DND-41 (cell line): ENCODE results near the gene PDPK1.

Experiments
- ATAC-seq: fragments of 200-7000 bp; cut with Tn5 transposase; 3 replicates; pipeline ENCODE4 v1.9.1; 2021; ENCODE audit warnings: low read depth; ENCODE audit not compliant: insufficient read depth
- DNase-seq: peaks from one replicate; pipeline ENCODE4 v3.0.0-alpha.2; 2020
- H2AFZ ChIP-seq: 2 replicates; pipeline ENCODE4 v1.6.0; 2012; ENCODE audit warnings: low read depth, low read length
- H3K27ac ChIP-seq: 2 replicates; pipeline ENCODE4 v1.5.1; 2012; ENCODE audit warnings: low read length, inconsistent platforms
- H3K27me3 ChIP-seq: fragments of 200-600 bp; sonication (generic); 2 replicates; pipeline ENCODE4 v1.6.0; 2012; ENCODE audit warnings: low read length, mild to moderate bottlenecking, inconsistent platforms; ENCODE audit not compliant: insufficient read depth, poor library complexity
- H3K36me3 ChIP-seq: 2 replicates; pipeline ENCODE4 v1.5.1; 2012; ENCODE audit warnings: low read length, inconsistent platforms; ENCODE audit not compliant: insufficient read depth
- H3K4me1 ChIP-seq: 2 replicates; pipeline ENCODE4 v1.5.1; 2012; ENCODE audit warnings: mild to moderate bottlenecking, low read length; ENCODE audit not compliant: insufficient read depth
- H3K4me2 ChIP-seq: 2 replicates; pipeline ENCODE4 v1.6.0; 2012; ENCODE audit warnings: mild to moderate bottlenecking, moderate library complexity, low read length, inconsistent platforms; ENCODE audit not compliant: insufficient read depth
- H3K4me3 ChIP-seq, 2 experiments: fragments of 200-600 bp in 1 of 2; shearing (Covaris generic) in 1 of 2; 2 replicates each; pipeline ENCODE4 v1.5.1; 2012 to 2016; ENCODE audit warnings: inconsistent platforms in 2 of 2, low read length in 2 of 2, mild to moderate bottlenecking in 2 of 2, low read depth in 1 of 2, moderate library complexity in 1 of 2
- H3K79me2 ChIP-seq: 2 replicates; pipeline ENCODE4 v1.6.0; 2012; ENCODE audit warnings: low read length, inconsistent platforms; ENCODE audit not compliant: insufficient read depth
- H3K9ac ChIP-seq: 2 replicates; pipeline ENCODE4 v1.6.0; 2012; ENCODE audit warnings: low read depth, mild to moderate bottlenecking, inconsistent platforms, low read length, moderate library complexity
- H3K9me3 ChIP-seq: 2 replicates; pipeline ENCODE4 v1.5.1; 2012; ENCODE audit warnings: low read length, moderate library complexity, mild to moderate bottlenecking, inconsistent platforms; ENCODE audit not compliant: insufficient read depth, severe bottlenecking
- H4K20me1 ChIP-seq: 2 replicates; pipeline ENCODE4 v1.6.0; 2012; ENCODE audit warnings: low read length; ENCODE audit not compliant: insufficient read depth
- EZH2 ChIP-seq: IDR thresholded peaks from 3 replicates; pipeline ENCODE4 v1.6.1; 2012; ENCODE audit warnings: borderline replicate concordance, low read depth, mild to moderate bottlenecking, moderate library complexity, low read length, inconsistent platforms; ENCODE audit not compliant: severe bottlenecking
- TF ChIP-seq, protein P1 (sequence below): IDR thresholded peaks from 2 replicates; pipeline ENCODE4 v1.5.1; 2012; ENCODE audit warnings: borderline replicate concordance, low read length, moderate library complexity, mild to moderate bottlenecking; ENCODE audit not compliant: poor library complexity, severe bottlenecking; ENCODE audit errors: extremely low read depth

PDPK1 gene

DNA sequence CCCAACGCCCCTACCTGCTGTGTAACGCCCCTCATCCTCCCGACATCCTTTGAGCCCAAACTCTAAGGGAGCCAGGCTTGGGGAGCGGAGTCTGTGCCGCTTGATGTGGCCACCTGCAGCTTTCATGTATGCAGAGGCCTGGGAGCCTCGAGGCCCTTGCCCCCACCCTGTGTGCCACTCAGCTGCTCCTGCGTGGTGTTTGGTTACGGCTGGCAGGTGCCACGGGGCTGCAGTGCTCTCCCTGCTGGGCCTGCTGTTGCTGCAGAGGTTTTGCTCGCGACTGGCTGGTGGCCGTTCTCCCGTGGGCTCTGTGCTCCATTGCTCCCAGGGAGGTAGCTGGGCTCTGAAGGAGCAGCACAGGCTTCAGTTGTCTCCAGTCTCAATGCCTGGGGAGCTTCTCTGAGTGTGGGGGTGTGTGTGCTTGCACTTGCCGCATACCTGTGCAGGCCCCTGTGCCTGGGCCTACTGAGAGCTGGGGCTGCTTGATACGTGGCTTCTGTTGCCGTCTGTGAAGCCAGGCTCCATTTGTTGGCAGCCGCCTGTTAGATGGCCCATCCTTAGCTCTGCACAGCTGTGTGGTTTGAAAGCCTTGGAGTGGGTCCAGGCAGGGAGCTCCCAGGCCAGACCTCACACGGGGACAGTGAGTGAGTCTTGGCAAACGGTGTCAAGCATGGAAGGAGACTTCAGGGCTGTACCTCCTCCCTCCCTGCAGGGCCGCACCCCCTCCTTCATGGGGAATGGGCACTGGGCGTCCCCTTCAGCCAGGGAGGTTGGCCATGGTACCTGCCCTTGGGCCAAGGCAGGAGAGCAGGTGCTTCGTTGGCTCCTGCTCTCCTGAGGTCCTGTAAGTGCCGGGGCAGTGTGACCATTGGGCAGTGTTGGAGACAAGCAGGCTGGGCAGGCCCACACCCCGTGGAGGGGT, 47.2 kb downstream of the PDPK1 start:
- no peak overlapping the region for H2AFZ ChIP-seq
- peaks cover 11% of the 10 kb centered on the region for H4K20me1 ChIP-seq
- no peak for TF ChIP-seq EZH2
- H3K9ac ChIP-seq, result no peak overlapping the region
- no peak overlapping the region for H3K4me2 ChIP-seq
- no peaks in the 10 kb centered on the region for H3K9me3 ChIP-seq
- H3K36me3 ChIP-seq, result peaks cover 54% of the 10 kb centered on the region
- no peaks in the 10 kb centered on the region for H3K79me2 ChIP-seq
- no peak overlapping the region for H3K27ac ChIP-seq
- H3K27me3 ChIP-seq, result no peaks in the 10 kb centered on the region
- H3K4me1 ChIP-seq, result no peaks in the 10 kb centered on the region
- no peak overlapping the region for H3K4me3 ChIP-seq
- DNase-seq, result no peak
- ATAC-seq, result no peak

DNA sequence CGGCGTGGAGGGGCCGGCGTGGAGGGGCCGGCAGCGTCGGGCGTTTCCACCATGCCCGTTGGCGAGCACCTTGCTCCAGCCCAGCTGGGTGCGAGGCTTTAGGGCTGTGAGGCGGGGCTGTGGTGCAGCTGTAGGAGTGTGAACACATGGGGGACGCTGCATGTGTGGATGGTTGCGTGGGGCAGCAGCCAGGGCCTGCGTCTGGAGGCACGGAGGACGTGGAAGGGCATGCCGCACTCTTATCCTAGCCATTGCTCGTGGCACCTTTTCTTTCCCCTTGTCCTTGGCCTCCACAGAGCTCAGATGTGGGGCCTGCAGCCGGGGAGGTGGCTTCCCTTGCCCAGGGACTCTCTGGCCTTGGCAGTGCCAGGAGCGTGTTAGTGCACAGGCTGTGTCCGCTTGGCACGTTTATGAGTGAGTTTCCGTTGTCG, 47.8 kb downstream of the PDPK1 start:
- Histone ChIP-seq H4K20me1 (peaks cover 11% of the 10 kb centered on the region), H3K9ac (no peak overlapping the region), H3K36me3 (peaks cover 59% of the 10 kb centered on the region), H3K4me3 (no peak overlapping the region), H3K27ac (no peak overlapping the region), H3K79me2 (no peaks in the 10 kb centered on the region), H3K4me2 (no peak overlapping the region), H3K27me3 (no peaks in the 10 kb centered on the region), H3K9me3 (no peaks in the 10 kb centered on the region), H3K4me1 (no peaks in the 10 kb centered on the region), H2AFZ (no peak overlapping the region)
- DNase-seq (no peak), ATAC-seq (no peak)
- TF ChIP-seq, protein P1, sequence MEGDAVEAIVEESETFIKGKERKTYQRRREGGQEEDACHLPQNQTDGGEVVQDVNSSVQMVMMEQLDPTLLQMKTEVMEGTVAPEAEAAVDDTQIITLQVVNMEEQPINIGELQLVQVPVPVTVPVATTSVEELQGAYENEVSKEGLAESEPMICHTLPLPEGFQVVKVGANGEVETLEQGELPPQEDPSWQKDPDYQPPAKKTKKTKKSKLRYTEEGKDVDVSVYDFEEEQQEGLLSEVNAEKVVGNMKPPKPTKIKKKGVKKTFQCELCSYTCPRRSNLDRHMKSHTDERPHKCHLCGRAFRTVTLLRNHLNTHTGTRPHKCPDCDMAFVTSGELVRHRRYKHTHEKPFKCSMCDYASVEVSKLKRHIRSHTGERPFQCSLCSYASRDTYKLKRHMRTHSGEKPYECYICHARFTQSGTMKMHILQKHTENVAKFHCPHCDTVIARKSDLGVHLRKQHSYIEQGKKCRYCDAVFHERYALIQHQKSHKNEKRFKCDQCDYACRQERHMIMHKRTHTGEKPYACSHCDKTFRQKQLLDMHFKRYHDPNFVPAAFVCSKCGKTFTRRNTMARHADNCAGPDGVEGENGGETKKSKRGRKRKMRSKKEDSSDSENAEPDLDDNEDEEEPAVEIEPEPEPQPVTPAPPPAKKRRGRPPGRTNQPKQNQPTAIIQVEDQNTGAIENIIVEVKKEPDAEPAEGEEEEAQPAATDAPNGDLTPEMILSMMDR, result no peak
- no peak for TF ChIP-seq EZH2

DNA sequence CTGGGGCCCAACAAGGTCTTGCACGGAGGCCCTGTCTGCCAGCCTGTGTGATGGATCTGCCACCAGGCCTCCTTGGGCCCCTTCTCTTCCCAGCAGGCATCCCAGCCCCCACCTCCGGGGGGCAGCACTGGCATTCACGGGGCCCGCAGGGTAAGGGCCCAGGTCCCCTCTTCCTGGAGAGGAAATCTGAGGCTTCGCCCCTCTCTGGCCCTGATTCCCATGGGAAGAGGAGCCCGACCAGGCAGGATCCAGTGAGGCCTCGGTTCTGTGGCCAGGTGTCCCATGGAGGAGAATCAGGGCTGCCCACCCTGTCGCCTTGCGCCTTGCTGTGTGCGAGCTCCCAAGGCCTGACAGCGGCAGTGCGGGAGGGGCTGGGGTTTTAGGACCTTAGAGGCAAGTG, 48.4 kb downstream of the PDPK1 start:
- Histone ChIP-seq H2AFZ (no peak overlapping the region), H3K9me3 (no peaks in the 10 kb centered on the region), H3K27ac (no peak overlapping the region), H3K36me3 (peaks cover 59% of the 10 kb centered on the region), H3K4me2 (no peak overlapping the region), H4K20me1 (peaks cover 11% of the 10 kb centered on the region), H3K79me2 (no peaks in the 10 kb centered on the region), H3K4me3 (no peak overlapping the region), H3K4me1 (no peaks in the 10 kb centered on the region), H3K27me3 (no peaks in the 10 kb centered on the region), H3K9ac (no peak overlapping the region)
- peak; percentile 45; the same call in 1 of the 3 replicates for ATAC-seq
- DNase-seq, result peak; percentile 18
- TF ChIP-seq, protein P1, result peak; percentile 56
- TF ChIP-seq EZH2, result no peak

DNA sequence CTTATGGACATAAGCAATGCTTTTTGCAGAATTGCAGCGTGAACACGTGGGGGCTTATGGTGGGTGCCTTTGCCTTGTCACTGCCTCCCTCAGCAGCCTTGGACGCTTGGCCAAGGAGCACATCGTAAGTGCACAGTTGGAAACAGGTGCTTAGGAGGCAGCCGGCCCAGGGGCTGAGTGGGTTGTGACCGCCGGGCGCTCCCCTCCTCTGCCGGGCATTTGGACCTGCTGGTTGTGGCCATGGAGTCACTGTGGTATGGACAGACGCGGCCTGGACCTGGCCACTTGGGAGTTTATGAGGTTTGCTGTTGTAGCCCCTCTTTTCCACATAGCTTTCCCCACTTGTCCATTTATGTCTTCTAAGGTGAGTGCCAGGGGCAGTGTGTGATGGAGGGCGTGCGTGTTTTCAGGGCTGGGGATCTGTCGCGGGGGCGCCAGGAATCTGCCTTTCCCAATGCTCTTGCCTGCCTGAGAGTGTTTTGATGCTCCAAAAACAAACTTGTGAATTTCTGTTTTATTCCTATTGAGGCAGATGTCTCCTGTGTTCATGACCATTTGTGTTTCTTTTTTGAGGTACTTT, 49.2 kb downstream of the PDPK1 start:
- Histone ChIP-seq H3K27me3 (no peaks in the 10 kb centered on the region), H3K36me3 (peaks cover 59% of the 10 kb centered on the region), H3K27ac (no peak overlapping the region), H3K4me3 (no peak overlapping the region), H3K4me1 (no peaks in the 10 kb centered on the region), H3K9me3 (no peaks in the 10 kb centered on the region), H3K9ac (no peak overlapping the region), H2AFZ (no peak overlapping the region), H4K20me1 (peaks cover 11% of the 10 kb centered on the region), H3K79me2 (0 out of 2 replicates have a peak, but pooled peaks cover under 1% of the 10 kb centered on the region), H3K4me2 (no peak overlapping the region)
- DNase-seq, result no peak
- no peak for ATAC-seq
- TF ChIP-seq, protein P1, result no peak
- no peak for TF ChIP-seq EZH2
